ENCODE results near the gene IL21.

Gene IL21

GRCh38 chr4:122663291-122663690 lies 42.4 kb upstream of the IL21 start:
- no peak for DNase-seq (ENCODE audit: low read depth in 1 of 2, low spot score in 1 of 2)
- H3K27ac ChIP-seq (replicated peaks): no peak overlapping the region
- TF ChIP-seq, protein P1, sequence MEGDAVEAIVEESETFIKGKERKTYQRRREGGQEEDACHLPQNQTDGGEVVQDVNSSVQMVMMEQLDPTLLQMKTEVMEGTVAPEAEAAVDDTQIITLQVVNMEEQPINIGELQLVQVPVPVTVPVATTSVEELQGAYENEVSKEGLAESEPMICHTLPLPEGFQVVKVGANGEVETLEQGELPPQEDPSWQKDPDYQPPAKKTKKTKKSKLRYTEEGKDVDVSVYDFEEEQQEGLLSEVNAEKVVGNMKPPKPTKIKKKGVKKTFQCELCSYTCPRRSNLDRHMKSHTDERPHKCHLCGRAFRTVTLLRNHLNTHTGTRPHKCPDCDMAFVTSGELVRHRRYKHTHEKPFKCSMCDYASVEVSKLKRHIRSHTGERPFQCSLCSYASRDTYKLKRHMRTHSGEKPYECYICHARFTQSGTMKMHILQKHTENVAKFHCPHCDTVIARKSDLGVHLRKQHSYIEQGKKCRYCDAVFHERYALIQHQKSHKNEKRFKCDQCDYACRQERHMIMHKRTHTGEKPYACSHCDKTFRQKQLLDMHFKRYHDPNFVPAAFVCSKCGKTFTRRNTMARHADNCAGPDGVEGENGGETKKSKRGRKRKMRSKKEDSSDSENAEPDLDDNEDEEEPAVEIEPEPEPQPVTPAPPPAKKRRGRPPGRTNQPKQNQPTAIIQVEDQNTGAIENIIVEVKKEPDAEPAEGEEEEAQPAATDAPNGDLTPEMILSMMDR (IDR thresholded peaks at IDR 0.05; ENCODE audit: insufficient read depth, low read length): no peak
- no peaks in the 10 kb centered on the region for H3K27me3 ChIP-seq (ENCODE audit: insufficient read depth, poor library complexity, severe bottlenecking)
- no peak overlapping the region for H3K4me3 ChIP-seq (replicated peaks; ENCODE audit: insufficient read depth, low read length)

DNA sequence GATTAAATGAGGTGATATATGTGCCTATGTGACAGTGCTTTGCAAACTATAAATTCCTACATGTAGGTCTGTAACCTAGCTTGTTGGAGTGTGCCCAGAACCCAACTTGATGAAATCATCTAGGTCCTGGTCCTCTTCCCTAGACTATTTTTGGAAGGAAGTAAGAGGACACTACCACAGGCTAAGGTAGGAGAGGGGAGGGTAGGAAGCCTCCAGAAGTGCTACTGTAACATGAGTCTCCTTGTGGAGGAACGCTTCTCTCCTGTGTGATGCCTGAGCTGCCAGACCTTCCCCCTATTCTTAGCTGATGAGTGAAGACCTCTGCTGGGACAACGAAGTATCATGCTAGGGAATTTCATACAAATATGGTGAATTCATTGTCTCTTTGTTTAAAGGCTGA lies 41.8 kb upstream of the IL21 start:
- H3K4me3 ChIP-seq (replicated peaks; ENCODE audit: insufficient read depth, low read length): no peak overlapping the region
- TF ChIP-seq GABPA (IDR thresholded peaks at IDR 0.05; ENCODE audit: low read depth): no peak
- no peaks in the 10 kb centered on the region for H3K27me3 ChIP-seq (ENCODE audit: insufficient read depth, poor library complexity, severe bottlenecking)
- no peak for DNase-seq (ENCODE audit: low read depth in 1 of 2, low spot score in 1 of 2)
- no peak overlapping the region for H3K27ac ChIP-seq (replicated peaks)

DNA sequence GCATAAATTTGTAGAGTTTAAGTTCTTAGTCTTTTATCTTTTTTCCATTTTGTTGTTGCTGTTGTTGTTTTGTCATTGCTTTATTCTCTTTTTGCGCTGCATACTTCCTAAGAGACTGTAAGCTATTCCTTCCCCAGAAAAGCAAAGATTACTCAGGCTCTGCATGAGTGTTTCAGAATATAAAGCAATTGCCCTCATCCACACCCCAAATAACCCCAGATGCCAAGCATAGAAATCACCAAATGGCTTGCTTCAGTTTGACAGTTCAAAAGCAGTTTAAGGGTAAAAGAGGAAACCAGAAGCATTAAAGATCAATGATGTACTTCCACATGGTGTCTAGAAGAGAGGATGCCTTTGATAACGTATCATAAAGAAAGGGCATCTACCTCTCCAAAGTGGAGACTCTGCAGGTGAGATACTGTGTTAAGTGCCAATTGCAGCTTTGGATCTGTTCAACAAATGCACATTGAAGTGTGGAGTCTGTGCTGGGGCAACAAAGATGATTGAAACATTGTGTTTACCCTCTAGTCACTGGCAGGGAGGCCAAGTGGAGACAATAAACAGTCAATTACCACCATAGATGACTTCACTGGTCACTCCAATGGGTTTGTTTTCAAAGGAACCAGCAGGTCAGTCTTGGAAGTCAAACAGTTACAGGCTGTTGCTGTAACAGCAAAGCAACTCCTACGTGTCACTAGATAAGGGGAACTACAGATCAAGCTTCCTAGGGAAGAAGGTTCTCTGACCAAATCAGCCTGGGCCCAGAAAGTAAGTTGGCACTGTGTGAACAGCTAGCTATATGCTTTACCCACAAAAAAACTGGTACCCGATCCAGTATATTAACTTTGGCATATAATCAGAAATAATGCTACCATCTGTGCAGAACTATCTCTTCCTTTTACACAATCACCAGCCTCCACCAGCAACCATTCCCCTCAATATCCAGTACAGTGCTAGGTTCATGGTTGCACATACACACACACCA lies 40.6 kb upstream of the IL21 start:
- Histone ChIP-seq H3K27me3 (ENCODE audit: insufficient read depth, poor library complexity, severe bottlenecking) (no peaks in the 10 kb centered on the region), H3K27ac (replicated peaks) (no peak overlapping the region), H3K4me3 (replicated peaks; ENCODE audit: insufficient read depth, low read length) (no peak overlapping the region)
- peak in 1 of 2 experiments; percentile 17 for DNase-seq (ENCODE audit: low read depth in 1 of 2, low spot score in 1 of 2)
- TF ChIP-seq, protein P1 (IDR thresholded peaks at IDR 0.05; ENCODE audit: insufficient read depth, low read length): no peak
- TF ChIP-seq POLR2AphosphoS5 (IDR thresholded peaks at IDR 0.05; ENCODE audit: low read depth): no peak

- H3K27me3 ChIP-seq (ENCODE audit: insufficient read depth, poor library complexity, severe bottlenecking): no peaks in the 10 kb centered on the region
- H3K27ac ChIP-seq (replicated peaks): no peak overlapping the region
- TF ChIP-seq, protein P1 (IDR thresholded peaks at IDR 0.05; ENCODE audit: insufficient read depth, low read length): no peak
- no peak for TF ChIP-seq REST (IDR thresholded peaks at IDR 0.05; ENCODE audit: insufficient replicate concordance, low read depth)
- no peak for DNase-seq (ENCODE audit: low read depth in 1 of 2, low spot score in 1 of 2)
- no peak overlapping the region for H3K4me3 ChIP-seq (replicated peaks; ENCODE audit: insufficient read depth, low read length)
Observed at GRCh38 chr4:122658818-122659295, 38.0 kb upstream of the IL21 start.

- no peak overlapping the region for H3K27ac ChIP-seq (replicated peaks)
- no peaks in the 10 kb centered on the region for H3K27me3 ChIP-seq (ENCODE audit: insufficient read depth, poor library complexity, severe bottlenecking)
- no peak for DNase-seq (ENCODE audit: low read depth in 1 of 2, low spot score in 1 of 2)
- no peak for TF ChIP-seq REST (IDR thresholded peaks at IDR 0.05; ENCODE audit: insufficient replicate concordance, low read depth)
- no peak for TF ChIP-seq POLR2AphosphoS5 (IDR thresholded peaks at IDR 0.05; ENCODE audit: low read depth)
- H3K4me3 ChIP-seq (replicated peaks; ENCODE audit: insufficient read depth, low read length): no peak overlapping the region
Observed at GRCh38 chr4:122658377-122658776, 37.5 kb upstream of the IL21 start.
